HG03457 (cell line): ENCODE measurements around the gene WBP2.
"Not testable (repeated sequence)": the region's sequence is repeated elsewhere in the genome, so short reads cannot be mapped to it uniquely, and the experiment has no call there.

ENCODE experiments used
- ATAC-seq: cut with Tn5 transposase; IDR thresholded peaks from one replicate; pipeline ENCODE4 v1.9.1; 2021; ENCODE audit warnings: moderate number of reproducible peaks; ENCODE audit not compliant: unreplicated experiment

Gene WBP2

GRCh38 chr17:75818326-75818885 is 36.7 kb downstream of the WBP2 start:
- ATAC-seq: no peak

- no peak for ATAC-seq
These were observed 37.6 kb downstream of the WBP2 start for GRCh38 chr17:75817571-75817970.

GRCh38 chr17:75816693-75817092 is 38.4 kb downstream of the WBP2 start:
- no peak for ATAC-seq

GRCh38 chr17:75815399-75815798 is 39.7 kb downstream of the WBP2 start:
- no peak for ATAC-seq

- ATAC-seq: no peak
These were observed 40.2 kb downstream of the WBP2 start for GRCh38 chr17:75814900-75815373.

GRCh38 chr17:75814021-75814395 is 41.1 kb downstream of the WBP2 start:
- ATAC-seq: no peak

- no peak for ATAC-seq
These were observed 41.8 kb downstream of the WBP2 start for GRCh38 chr17:75813081-75814020.

GRCh38 chr17:75812096-75813013 is 42.8 kb downstream of the WBP2 start:
- no peak for ATAC-seq

GRCh38 chr17:75811174-75811573 is 44.0 kb downstream of the WBP2 start:
- ATAC-seq: no peak

GRCh38 chr17:75810756-75811155 is 44.4 kb downstream of the WBP2 start:
- not testable (repeated sequence) for ATAC-seq

- ATAC-seq: no peak
These were observed 44.9 kb downstream of the WBP2 start for GRCh38 chr17:75810216-75810615.

GRCh38 chr17:75809631-75810111 is 45.5 kb downstream of the WBP2 start:
- no peak for ATAC-seq

- ATAC-seq: no peak
These were observed 46.1 kb downstream of the WBP2 start for GRCh38 chr17:75808905-75809621.

- ATAC-seq: no peak
These were observed 46.6 kb downstream of the WBP2 start for GRCh38 chr17:75808549-75808904.

- ATAC-seq: no peak
These were observed 47.3 kb downstream of the WBP2 start for GRCh38 chr17:75807861-75808260.

GRCh38 chr17:75806822-75807500 is 48.2 kb downstream of the WBP2 start:
- no peak for ATAC-seq

- no peak for ATAC-seq
These were observed 51.3 kb downstream of the WBP2 start for GRCh38 chr17:75803883-75804282.

GRCh38 chr17:75799402-75799801 is 55.7 kb downstream of the WBP2 start:
- no peak for ATAC-seq

- no peak for ATAC-seq
These were observed 59.1 kb downstream of the WBP2 start for GRCh38 chr17:75795820-75796607.
